CD4-positive, alpha-beta T cell treated with Interleukin-17A for 1 hour (primary cell): Measurements from ENCODE around the gene SPATA2.
"Not testable (repeated sequence)": the region's sequence is repeated elsewhere in the genome, so short reads cannot be mapped to it uniquely, and the experiment has no call there.

Experiments used
- DNase-seq: peaks from one replicate; pipeline ENCODE4 v3.0.0-alpha.2; 2020

SPATA2 gene

DNA sequence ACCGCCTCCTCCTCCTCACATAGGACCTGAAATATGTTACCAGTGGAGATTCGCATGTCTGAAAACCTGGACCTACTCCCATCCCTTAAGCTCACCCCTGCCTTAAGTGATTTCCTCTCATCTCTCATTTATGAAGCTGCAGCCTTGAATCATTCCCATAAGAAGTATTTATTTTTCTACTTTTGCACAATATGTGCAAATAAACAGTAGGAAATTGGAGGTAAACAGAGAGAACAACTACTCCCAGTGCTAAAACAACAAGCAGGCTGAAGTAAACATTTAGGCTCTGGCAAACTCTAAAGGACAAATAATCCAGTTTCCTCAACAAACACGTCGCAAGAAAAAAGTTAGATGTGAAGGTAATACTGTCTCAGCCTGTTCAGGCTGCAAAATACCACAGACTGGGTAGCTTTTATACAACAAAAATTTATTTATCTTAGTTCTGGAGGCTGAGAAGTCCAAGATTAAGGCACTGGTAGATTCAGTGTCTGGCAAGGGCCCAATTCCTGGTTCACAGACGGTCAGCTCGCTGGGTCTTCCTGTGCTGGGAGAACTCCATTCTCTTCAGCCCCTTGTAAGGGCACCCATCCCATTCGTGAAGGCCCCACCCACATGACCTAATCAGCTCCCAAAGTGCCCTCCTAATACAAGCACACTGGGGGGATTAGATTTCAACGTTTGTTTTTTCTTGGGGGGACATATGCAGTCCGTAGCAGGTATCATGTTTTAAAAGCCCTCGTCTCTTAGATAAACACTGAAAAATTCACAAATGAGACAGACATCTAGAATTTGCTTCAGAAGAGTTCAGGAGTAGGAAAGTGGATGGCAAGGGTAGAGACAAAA lies 15.6 kb downstream of the SPATA2 start:
- no peak for DNase-seq

DNA sequence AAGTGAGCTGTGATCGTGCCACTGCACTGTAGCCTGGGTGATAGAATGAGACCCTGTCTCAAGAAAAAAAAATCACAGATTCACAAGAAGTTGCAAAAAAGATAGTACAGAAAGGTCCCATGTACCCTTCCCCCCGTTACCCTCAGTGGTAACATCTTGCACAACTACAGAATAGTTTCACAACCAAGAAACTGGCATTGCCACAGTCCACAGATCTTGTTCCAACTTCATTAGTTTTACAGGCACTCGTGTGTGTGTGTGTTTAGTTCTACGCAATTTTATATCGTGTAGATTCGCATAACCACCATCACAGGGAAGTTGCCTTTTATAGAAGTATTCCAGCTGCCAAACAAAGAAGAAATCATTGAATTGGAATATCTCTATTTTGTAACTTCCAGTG lies 19.1 kb downstream of the SPATA2 start:
- no peak for DNase-seq

DNA sequence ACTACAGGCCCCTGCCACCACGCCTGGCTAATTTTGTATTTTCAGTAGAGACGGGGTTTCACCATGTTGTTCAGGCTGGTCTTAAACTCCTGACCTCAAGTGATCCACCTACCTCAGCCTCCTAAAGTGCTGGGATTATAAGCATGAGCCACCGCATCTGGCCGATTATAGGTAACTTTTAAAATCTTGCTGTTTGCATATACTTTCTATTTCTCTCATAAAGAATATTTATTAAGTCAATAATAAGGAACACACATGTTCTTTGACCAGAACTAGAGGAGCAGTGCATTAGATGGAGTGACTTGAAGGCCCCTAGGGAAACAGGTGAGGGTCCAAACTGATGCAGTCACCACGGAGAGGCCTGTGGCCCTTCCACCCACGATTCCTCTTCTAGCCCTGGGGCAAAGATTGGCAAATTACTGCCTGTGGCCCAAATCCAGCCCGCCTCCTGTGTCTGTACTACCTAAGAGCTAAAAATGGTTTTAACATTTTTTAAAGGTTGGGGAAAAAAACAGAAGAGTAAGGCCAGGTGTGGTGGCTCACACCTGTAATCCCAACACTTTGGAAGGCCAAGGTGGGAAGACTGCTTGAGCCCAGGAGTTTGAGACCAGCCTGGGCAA lies 19.7 kb downstream of the SPATA2 start:
- not testable (repeated sequence) for DNase-seq

DNA sequence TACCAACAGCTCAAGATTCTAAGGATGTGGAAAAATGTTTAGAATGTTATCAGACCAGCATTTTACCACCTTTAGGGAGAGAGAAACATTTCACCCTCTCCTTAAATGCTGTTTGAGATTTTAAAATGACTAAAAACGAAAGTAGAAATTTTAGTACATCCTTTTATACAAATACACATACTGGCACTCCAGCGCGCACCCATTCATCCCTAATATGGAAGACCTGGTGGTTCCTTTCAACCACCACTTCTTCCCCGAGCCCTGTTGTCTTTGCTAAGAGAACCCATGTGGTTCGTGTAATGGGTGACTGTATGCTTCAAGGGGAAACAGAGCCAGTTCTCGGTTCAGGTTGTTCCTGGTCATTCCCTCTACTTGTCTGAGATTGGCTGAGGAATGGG lies 21.3 kb downstream of the SPATA2 start:
- peak; percentile 20 for DNase-seq

DNA sequence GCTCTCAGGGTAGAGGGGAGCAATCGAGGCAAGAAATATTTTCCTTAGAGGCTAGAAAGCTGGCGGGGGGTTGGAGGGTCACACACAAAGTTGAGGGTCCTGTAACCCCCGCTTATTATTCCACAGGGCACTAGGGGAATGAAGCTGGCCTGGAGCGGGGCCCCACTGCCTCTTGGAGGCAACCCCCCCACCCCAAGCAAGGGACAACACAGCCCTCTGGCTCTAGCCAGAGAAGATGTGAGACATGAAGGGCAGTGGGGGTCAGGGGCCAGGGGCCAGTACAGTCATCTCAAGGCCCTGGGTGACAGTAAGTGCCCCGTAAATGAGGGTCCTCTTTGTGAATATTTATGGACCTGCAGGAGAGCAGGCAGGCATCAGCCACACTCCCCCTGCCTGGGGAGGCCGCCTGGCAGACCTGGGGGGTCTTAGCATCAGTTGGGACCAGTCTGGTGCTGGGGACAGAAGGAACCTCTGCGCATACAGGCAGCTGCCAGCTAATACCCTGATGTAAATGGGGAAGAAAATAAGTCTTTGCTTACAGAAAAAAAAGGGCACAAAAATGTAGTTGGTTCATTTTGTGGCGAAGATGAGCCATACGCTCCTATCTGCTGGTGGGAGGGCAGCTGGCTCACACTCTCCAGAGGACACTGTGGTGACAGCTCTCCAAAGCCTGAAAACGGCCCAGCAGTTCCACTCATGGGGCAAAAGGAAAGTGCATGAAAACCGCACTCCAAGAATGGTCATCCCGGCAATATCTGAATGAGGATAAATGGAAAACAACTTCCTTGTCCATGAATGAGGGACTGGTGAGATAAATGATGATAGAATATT lies 21.9 kb downstream of the SPATA2 start:
- DNase-seq = no peak

DNA sequence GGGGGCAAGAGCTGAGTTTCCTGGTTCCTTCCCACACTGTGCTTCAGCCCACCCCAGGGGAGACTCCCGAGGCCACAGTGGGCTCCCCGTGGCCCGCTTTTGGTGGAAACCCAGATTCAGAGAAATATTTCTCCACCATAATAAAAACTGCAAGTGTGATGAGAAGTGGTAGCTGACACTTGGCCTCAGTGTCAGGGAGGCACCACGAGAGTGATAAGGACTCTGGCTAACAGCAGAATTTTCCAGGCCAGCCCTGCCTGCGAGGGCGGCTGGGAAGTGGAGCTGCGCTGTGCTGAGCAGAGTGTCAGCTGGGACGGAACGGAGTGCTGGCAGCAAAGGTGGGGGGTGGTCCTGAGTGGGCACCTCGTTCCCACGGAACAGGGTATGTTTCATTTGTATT lies 22.5 kb downstream of the SPATA2 start:
- no peak for DNase-seq

DNA sequence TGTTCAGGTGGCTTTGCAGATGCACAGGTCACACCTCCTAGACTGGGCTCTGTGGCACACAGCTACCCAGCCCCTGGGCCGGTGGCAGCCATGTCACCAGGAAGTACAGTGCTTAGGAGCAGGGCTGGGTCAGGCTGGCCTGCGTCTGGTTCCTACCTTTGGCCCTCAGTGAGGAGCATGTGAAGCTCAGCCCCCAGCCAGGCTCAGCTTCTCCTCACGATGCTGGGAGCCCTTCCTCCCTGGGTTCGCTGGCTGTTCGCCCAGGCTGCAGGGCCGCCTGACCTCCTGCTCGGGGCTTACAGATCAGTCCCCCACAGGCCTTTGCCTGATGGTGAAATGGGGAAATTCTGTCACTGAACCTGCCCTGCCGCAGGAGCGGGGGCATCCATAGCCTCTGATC lies 23.1 kb downstream of the SPATA2 start:
- DNase-seq = no peak

DNA sequence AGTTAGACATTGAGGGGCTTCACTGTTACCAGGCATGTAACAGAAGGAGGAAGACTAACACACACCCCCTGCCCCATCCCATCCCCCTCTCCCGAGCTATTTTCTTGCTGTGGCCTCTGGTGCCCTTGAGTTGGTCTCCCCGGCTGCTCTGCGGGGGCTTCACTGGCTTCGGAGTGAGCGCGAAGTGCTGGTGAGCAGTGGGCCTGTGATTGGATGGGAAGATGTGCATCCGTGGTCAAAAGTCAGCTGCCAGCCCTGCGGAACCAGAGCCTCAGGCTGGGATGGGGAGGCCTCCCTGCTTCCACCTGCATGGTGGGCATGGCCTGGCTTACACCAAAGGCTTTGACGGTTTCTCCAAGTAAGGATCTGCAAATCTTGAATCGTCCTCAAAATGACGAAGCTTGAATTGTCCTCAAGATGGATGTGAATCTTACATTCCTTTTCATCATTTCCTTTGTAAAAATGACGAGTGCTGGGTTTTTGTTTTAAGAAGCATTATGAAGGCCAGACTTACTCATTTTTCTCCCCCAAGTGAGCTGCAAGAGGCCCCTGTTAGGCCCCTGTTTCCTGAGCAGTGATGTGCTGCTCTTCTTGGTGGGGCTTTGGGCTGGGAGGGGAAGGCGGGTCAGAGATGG lies 23.7 kb downstream of the SPATA2 start:
- no peak for DNase-seq

DNA sequence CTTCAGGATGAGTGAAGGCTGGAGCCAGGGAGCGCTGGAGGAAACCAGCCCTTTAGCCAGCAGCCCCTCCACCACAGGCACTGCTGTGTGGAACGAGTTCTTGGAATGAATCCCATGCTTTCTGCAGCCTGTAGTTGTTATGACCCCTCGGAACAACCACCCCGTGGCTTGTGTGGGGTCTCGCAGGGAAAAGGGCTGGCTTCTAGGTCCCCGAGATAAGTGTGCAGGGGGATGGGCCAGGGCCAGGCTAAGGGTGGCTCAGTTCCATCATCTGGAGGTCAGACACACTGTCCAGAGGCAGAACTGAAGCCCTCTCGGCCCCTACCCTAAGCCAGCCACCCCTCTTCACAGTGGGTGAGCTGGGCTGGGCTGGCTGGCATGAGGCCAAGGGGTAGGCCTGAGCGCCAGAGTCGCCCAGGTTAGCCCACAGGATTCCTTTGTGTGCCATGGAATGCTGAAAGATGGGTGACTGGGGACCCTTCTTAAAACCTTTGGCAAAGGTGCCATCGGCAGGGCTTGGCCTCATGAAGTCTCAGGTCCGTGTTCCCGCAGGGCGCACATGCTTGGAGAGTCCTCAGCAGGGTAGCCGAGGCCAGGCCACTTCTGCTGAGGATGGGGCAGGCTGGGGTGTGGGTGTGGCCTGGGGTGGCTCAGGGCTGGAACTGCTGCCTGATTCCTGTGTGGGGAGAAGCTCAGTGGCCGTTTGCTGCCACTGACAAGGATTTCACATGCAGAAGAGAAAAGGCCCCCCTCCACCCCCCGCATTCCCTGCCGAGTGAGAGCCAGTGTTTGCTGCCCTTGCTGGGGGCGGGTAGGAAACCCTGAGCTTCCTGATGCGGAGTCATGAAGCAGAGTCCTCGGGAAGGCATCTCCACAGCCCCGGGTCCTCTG lies 24.6 kb downstream of the SPATA2 start:
- DNase-seq = no peak

DNA sequence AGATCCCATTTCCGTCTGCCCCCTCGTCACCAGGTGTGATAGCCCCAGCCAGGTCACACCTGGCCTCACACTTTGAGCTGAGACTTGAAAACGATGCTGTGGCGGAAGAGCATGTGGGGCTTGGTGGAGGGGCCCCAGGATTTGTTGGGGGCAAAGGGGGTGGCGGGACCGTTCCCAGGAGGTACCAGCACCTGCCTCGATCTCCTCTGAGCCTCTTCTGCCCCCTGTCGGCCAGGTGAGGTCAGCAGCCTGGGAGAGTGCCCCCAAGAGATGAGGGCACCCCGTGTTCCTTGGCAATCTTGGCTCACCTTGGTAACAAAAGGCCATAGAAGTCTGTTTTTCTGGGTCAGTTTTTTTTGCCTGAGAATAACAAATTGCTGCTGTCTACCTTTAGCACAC lies 25.4 kb downstream of the SPATA2 start:
- DNase-seq = no peak

DNA sequence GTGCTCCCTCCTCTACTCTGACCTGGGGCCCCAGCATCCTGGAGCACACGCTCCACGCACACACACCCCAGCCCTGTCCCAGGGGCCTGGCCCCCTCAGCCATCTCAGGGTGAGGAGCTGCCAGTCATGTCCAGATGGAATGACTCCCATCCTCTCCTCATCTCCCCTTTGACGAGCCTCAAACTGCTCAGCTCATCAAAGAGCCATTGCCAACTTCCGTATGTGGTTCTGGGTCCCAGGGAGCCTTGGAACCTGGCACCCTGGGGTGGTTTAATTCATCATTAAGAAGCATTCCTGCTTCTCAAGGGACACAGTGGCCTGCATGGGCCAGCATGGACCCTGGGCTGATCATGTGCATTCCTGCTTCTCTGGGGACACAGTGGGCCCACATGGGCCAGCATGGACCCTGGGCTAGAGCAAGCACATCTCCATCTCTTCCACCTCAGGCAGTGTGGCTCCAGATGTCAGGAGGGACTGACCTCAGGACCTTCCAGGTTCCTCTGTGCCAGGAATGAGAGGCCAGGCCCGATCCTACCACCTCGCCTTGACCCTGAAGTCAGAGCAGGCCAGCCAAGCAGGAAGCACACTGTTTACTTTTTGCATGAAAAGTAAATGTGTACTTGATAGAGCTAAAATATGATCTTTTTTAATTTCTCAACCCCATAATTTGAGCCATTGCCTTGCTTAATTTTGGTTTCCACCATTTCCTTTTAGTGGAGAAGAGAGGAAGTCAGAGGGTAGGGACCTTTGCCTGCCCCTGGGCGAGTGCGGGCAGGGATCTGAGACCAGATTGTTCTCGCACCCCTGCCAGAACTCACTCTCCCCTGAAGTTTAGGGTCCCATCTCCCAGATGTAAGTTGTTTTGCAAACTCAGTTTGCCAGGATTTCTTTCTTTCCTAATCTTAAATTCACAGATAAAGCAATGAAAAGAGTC lies 26.1 kb downstream of the SPATA2 start:
- DNase-seq = no peak

DNA sequence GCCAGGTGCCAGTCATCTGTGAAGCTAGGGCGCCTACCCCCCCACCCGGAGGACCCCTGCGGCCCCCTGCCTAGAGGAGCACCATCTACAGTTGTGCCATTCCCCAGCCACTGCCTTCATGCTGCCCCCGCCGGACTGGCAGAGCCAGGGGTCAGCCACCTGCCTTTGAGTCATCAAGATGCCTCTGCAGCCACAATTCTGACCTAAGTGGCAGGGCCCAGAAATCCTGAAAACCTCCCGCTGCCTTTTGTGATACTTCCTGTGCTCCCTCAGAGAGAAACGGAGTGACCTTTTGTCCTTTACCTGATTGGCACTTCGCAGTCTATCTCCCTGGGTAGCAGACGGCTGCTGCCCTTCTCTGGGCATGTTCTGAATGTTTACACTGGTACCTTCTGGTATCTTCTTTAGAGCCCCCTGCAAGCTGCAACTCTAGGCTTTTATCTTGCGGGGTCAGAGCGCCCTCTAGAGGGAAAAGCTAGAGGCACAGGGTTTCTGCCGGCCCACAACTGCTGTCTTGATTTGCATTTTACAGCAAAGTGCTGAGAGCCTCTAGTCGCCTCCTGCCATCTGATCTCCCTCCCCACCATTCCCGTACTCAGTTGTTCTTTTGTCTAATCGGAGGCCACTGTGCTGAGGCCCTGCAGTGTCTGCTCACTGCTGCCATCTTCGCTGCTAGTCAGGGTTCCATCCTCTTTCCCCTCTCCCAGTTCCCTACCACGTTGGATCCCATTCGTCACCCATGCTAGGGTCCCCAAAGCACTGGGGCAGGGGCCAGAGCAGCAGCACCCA lies 26.9 kb downstream of the SPATA2 start:
- peak; percentile 59 for DNase-seq

DNA sequence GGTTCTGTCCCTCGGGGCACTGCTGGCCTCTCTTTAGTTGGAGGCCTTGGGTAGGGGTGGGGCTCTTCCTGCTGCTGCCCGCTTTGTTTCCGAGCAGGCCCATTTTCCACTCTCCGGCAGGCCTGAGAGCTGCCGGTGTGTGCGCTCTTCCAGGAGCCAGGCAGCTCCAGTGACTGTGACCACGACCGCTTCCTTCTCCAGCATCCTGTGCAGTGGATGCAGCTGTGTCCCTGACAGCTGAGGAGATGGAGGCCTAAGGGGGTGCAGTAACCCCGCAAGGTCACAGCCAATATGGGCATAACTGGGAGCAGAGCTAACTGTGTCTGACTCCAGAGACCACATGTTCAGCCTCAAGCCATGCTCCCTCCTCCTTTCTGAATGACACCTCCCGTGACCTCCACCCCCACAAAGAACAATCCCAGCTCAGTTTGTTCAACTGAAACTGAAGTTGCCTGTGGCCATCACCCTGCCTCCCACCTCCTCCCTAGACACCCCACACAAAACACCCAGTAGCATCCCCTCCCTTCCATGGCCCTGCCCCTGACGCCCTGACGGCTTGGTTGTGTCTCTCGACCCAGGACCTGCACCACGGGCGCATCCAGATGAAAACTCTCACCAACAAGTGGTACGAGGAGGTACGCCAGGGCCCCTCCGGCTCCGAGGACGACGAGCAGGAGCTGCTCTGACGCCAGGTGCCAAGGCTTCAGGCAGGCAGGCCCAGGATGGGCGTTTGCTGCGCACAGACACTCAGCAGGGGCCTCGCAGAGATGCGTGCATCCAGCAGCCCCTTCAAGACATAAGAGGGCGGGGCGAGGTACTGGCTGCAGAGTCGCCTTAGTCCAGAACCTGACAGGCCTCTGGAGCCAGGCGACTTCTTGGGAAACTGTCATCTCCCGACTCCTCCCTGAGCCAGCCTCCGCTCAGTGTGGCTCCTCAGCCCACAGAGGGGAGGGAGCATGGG lies 27.8 kb downstream of the SPATA2 start:
- no peak for DNase-seq

DNA sequence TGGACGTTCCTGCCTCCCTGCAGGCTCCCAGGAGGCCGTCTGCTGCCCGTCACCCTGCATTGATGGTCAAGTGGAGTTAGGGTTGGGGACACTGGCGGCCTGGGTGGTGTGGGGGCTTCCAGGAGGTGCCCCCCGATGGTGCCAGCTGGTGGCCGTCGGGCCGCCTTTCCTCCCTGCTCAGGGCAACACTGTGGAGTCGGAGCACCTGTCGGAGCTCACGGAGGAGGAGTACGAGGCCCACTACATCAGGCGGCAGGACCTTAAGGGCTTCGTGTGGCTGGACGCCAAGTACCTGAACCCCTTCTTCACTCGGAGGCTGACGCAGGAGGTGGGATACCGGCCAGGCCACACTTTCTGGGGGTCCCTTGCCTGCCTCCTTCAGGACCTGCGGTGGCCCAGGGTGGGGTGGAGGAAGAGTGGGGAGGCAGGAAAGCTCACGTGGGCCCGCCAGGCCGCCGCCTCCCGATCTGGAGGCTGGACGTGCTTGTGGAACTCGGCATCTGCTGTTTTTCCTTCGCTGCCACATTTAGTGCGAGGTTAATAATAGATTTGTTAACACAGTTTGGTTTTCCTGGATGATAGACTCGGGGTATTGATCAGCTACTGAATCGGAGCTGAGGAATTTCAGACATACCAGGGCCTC lies 28.6 kb downstream of the SPATA2 start:
- no peak for DNase-seq

DNA sequence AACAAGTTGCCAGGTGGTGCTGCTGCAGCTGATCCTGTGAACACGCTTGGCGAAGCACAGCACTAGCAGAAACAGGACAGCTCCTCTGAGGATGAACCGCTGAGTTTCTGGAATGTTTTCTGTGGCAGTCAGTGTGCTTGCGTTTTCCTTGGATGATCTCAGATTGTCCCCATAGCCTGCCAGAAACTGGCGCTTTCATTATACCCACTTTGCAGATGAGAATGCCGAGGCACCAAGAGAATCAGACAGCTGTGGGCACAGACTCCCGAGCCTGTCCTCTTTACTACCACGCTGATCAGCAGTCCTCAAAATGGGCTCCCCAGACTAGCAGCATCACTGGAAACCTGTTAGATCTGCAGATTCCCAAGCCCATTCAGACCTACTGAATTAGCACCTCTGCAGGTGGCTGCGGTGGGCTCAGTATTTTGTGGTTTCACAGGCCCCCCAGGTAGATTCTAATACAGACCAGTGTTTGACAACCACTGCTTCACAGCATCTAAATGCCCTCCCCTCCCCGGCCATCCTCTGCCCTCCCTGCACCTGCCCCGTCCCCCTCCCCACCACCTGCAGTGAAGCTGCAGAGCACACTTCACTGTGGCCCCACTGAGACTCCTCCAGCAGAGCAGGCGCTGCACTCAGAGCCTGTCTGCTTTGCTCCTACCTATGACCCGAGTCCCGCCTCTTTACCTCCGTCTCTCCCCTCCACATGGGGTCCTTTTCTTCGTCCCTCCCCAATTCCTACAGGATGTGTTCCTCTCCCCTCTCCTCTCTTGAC lies 29.6 kb downstream of the SPATA2 start:
- no peak for DNase-seq

DNA sequence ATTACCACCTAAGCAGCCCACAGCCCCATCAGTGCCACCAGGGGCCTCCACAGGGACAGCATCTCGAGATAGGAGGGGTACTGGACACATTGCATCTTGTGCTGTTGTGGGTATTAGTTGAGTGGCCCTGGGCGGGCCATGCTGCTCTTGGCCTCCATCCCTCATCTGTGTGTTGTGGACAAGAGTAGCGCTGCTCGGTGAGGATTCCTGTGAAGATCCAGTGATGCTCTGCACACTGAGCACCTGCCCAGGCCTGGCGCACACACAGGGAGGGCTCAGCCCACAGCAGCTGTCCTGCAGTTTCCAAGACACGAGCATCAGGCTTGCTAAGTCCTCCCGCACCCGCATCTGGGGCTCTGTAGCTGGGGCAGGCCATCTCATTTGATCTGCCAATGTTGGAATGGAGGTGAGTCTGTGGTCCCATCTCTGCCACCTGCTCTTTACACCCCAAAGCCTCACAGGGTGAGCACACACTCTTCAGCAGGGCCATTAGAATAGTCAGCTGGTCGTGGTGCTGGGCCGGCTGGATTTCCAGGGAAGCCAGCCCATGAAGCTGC lies 32.0 kb downstream of the SPATA2 start:
- DNase-seq = no peak
